ENCODE measurements around the gene FA2H.
"Not testable (repeated sequence)": the region's sequence is repeated elsewhere in the genome, so short reads cannot be mapped to it uniquely, and the experiment has no call there.

The FA2H gene

DNA sequence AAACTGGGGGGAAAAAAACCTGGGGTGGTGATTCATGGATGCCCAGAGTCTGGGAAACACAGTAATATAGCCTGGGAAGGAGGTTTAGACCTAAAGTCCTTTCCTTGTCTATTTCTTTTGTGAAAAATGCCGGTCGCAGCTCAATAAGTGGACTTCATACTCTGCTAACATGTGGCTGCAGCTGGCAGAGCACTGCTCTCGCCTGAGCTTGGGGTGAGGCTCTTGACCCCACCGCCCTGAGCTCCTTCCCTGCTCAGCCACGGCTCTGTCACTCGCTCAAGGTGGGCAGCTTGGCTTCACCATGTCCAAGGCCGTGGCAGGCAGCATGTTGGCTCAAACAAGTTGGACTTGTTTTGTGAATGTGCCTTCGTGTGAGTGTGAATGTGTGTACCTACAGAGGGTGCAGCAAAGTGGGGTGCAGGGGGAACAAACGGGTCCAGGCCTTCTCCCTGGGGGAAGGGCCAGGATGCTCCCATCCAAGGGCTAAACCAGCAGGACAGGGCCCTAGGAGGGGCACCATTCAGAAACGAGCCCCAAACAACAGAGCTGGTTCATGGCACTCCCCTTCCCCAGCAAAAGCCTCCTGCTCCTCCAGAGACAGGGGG is 4.9 kb downstream of the FA2H start:
- no peak for FAIRE-seq

DNA sequence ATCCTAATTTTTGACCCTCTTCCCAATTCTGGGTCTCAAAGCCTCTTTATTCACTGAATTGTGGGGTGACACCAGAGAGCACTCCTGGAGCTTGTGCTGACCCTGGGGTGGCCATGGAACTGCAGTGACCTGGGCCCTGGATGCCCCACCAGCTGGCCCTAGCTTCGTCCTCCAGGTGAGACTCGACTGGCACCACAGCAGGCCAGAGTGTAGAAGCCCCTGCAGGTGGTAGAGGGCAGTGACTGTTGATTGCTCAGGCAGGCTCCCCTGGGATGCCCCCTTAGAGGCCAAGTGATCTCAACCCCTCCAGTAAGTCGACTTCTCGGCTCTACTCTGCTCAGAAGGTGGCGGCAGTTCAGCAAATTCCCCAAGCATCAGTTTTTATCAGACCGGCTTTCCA is 6.4 kb downstream of the FA2H start:
- FAIRE-seq, result no peak

DNA sequence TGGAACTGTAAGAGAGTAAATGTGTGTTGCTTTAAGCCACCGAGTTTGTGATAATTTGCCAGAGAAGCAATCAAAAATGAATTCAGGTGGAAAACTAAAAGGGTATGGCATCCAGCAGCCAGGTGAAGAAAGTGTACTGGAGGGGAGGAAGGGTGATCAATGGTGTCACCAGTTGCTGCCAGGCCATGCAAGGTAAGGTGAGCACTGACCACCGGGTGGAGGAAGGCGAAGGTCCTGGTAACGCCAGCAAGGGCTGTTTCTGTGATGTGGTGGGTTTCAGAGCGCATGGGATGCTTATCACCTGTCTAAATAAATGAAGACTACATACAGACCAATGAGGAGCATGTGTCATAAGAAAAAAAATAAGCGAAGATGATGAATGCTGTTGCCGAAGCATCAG is 6.9 kb downstream of the FA2H start:
- no peak for FAIRE-seq

DNA sequence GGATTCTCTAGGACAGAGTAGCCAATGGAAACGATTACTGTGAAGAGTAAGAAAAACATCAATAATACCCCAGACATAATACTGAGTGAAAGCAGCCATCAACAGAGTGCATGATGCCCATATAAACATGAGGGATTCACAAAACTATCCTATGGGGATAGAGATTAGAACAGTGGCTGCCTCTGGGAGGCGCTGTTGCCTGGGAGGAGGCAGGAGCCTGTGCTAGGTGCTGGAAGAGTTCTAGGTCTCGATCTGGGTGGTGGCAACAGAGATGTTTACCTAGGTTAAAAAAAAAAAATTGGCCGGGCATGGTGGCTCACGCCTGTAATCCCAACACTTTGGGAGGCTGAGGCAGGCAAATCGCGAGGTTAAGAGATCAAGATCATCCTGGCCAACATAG is 7.9 kb downstream of the FA2H start:
- FAIRE-seq, result no peak

DNA sequence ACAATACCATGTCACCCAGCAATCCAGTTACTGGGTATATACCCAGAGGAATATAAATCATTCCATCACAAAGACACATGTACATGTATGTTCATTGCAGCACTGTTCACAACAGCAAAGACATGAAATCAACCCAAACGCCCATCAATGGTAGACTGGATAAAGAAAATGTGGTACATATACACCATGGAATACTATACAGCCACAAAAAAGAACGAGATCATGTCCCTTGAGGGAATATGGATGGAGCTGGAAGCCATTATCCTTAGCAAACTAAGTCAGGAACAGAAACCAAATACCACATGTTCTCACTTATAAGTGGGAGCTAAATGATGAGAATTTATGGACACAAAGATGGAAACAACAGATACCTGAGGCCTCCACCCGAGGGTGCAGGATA is 10.4 kb downstream of the FA2H start:
- not testable (repeated sequence) for FAIRE-seq

DNA sequence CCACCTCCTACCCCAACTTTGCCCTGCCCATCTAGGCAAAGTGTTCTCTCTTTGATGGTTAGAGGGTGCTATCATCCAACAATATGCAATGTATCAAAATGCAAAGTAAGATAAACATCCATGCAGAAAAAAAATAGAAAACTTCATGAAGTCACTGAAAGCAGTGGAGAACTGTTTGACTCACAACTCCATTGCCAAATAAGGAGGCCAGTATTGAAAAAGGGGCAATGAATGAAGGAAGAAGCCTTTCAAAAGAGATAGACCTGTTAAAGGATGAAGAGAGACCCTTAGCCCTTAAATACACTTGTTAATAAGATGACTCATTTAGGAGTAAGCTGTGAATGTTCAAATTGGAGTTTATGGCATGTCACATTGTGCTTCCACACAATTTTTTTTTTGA is 13.0 kb downstream of the FA2H start:
- FAIRE-seq, result no peak

DNA sequence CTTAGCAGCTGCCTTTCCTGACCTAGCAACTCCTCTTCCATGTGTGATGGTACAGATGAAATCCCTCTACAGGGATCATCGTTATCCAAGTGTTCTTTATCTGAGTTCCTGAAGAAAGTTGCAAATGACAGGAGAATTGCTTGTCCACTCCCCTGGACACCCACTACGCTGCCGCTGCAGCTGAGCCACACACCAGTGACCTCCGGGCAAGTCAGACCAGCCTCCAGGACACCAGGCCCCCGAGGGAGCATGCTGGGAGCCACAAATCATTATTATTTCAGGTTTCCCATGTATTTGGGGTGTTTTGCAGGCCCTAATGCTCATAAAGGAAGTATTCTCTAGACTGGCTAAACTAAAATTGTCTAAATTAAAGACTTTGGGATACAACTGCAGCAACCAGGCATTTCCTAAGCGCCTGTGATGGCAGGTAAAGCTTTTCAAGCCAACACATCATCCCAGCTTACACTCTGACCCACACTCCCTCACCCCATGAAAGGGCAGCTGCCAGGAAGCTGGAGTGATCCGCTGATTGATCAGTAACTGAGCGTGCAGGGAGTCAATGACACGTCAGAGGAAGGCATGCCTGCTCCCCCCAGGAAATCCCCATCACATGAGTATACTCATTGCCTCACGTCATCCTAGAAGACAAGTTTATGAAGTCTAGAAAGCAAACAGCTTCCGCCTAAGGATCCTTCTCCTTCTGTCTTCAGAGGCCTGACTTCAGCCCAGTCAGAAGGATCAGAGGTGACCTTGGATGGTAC is 14.4 kb downstream of the FA2H start:
- FAIRE-seq, result no peak

DNA sequence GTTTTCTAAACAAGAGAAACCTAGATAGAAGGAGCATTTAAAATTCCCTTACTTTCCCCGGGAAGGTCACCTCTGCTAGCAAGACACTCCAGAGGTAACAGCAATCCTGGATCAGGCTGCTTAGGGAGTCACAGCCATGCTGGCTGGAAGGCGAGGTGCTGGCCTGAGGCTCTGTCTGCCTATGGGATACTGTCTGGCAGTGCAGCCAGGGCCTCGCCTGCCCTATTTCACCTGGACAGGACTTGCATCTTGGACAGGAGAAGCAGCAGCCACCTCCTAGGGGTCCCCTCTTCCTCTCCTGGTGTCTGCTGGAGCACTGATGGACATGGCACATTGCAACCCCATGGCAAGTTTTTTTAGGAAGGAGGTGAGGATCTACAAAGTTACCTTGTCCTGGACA is 15.1 kb downstream of the FA2H start:
- FAIRE-seq, result no peak

DNA sequence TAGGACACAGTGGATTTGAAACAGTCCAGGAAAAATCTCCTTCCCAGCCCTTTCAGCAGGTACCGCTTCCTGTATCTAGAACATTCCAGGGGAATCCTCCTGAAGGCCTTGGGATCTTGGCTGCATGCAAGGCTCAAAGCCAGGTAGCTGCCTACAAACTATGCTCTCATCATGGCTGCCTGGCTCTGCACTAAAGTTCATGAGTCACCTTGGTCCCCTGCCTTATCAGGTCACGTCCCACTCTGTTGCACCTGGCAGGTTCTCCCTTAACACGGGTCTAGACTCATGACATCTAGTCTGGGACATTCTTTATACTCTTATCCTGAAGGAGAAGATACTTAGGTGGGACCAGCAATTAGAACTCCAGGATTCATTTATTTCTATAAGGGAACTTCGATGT is 15.8 kb downstream of the FA2H start:
- no peak for FAIRE-seq

DNA sequence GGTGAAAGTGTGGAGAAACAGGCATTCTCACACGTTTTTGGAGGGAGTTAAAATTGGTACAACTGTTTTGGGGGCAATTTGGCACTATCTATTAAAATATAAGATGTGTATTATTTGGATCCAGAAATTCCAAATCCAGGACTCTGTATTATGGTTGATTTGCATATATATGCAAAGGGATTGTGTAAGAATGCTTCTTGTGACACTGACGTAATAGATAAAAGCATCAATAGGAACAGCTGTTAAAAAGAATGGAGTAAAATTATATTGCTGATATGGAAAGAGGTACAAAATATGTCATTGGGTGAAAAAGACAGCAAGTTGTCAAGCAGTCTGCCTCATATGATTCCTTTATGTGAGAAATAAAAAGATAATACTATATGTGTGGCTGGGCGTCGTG is 17.3 kb downstream of the FA2H start:
- FAIRE-seq, result no peak

DNA sequence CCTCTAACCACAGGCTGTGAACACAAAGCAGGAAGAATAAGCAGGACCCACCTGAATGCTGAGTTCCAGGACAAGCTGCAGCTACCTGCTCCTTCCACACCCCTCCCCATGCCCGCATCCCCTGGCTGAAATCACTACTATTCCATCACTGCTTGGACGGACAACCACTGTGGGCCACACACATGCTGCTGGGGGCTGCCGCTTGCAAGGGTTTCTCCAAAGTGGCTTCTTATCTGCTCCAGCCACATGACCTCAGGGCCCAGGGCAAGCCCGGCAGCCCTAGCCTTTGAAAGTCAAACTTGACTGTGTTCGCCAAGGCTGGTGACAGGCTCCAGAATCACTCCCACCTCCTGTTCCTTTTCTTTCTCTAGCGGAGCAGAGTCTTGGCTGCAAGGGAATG is 18.4 kb downstream of the FA2H start:
- FAIRE-seq, result no peak

DNA sequence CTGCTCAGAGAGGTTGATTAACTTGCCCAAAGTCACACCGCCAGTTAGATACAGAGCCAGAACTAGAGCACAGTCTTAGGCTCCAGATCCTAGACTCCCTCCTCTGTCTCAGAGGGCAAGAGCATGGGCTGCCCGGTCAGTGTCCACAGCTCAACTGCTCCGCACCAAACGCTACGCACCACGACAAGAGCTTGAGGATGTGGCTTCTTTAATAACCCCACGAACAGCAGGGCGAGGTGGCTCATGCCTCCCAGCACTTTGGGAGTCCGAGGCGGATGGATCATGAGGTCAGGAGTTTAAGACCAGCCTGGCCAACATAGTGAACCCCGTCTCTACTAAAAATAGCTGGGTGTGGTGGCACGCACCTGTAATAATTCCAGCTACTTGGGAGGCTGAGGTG is 21.4 kb downstream of the FA2H start:
- FAIRE-seq, result no peak

DNA sequence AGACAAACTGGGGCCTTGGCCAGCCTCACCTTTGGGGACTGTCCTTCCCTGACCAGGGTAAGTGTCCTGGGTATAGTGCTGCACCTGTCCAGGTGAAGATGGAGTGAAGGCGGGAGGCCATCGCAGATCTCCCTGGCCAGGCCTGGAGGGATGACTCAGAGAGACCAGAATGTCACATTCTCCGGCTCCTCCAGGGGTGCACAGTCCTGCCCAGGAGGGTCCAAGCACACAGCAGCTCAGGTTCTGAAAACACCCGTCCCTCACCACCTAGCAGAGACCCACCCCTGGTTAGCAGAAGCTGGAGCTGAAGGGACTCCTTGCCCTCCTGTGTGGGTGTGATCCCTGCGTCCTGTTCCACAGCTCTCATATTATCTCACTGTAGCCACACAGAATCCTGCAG is 21.9 kb downstream of the FA2H start:
- no peak for FAIRE-seq

DNA sequence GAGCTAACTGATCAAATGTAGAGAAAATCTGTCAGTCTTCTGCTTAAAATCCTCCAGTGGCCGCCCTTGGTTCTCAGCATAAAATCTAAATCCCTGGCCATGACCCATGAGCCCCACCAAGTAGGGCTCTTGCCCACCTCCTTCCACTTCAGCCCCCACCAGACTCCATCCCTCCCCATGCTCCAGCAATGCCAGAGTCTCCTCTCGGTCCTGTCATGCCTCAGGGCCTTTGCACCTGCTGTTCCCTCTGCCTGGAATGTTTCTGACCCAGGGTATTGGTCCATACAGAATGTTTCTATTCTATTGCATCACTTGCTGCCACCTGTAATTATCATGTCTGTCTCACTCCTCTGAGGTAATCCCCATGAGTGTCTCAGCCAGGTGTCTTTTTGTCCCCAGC is 22.4 kb downstream of the FA2H start:
- no peak for FAIRE-seq

DNA sequence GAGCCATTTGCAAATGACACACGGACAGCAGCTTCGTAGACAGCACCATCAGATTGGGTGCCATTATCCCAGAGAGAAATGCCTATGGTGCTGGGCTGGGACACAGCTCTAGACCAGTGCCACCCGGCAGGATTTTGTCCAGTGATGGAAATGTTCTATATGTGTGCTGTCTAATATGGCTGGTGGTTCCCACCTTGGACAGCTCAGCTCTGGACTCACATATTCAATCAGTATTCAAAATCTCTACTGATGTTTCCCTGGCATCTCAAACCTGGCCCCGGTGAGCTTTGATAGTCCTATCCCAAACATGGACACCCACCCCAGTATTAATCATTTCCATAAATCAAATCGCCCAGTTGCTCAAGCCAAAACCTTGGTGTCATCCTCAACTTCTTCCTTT is 23.0 kb downstream of the FA2H start:
- no peak for FAIRE-seq

DNA sequence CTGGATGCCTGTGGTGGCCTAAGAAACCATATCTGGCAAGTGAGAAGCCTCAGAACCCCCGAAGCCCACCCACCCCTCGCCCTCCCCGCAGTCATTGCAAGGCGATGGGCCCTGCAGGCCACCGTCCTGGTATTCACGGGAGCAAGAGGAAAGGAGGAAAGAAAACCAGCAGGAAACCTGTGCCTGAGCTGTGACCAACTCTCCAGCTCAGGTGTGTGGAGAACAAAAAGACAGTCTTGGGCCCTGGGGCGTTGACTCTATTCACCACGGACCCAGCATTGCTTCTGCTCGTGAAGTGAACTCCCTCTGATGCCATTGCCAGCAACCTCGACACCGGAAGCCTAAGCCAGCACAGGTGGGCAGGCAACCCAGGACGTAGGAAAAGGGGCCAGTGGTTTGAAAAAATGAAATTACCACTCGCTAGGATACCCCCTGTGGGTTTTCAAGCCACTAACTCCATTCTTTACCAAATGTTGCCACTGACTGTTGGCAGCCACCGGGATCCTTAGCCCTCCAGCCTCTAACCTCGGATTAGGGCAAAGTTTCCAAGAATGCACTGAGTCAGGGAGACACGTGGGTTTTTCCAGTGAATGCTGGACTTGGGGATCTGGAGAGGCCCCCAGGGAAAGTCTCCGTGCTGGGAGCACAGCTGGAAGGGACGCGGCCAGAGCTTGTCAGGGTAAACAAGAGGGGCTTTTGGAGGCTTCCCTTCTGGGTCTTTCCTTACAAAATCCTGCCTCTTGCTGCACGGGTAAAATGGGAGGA is 25.1 kb downstream of the FA2H start:
- no peak for FAIRE-seq

DNA sequence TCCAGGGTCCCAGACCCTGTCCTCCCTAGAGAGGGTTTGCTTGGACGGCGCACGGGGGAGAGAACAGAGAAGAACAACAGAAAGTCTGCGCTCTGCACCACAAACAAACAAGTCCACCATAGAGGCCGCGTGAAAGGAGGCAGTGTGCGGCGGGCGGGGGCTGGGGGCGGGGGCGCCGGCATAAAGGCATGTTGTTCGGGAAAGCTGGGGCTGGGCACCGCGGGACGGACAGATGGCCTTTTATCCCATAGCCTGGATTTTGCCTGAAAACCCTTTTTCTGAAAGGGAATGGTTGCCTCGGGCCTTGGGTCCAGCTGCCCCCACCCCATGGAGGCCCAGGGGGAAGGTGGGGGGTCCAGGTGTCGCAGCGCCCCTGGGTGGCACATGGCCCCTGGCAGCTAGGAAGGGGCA is 26.0 kb downstream of the FA2H start:
- FAIRE-seq, result no peak

DNA sequence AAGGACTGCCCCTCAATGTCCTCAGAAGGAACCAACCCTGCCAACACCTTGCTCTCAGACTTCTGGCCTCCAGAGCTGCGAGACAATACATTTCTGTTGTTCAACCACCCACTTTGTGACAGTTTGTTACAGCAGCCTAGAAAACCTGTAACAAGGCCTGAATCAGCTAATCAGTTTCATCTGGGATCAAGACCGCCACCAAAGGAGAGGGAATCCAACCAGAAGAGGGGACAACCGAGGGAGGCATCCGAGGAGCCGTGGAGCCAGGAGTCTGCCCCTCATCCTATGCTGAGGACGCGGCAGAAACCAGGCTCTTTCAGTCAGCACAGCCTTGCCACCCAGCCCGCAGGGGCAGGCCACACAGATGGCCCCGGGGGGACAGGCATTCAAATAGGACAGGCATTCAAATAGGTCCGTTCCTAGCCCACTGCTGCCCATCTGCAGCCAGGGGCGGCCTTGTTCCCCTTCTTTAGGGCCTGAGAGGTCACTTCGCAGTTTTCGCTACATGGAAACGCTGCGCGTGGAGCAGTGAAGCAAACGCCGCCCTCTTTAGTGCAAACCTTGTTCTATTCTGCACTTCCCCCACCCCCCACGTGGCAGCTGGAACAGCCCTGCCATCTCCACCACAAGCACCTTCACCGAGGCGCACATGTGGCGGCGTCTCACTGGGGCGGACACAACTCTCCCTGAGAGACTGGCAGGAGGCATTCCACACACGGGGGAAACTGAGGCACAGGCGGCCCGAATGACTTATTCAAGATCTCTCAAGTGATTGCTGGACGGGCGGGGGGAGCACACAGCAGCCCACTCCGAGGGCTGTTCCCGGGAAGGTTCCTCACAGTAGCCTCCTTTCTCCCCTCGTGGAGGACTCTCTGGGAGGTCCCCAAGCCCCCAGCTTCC is 26.7 kb downstream of the FA2H start:
- FAIRE-seq, result no peak

DNA sequence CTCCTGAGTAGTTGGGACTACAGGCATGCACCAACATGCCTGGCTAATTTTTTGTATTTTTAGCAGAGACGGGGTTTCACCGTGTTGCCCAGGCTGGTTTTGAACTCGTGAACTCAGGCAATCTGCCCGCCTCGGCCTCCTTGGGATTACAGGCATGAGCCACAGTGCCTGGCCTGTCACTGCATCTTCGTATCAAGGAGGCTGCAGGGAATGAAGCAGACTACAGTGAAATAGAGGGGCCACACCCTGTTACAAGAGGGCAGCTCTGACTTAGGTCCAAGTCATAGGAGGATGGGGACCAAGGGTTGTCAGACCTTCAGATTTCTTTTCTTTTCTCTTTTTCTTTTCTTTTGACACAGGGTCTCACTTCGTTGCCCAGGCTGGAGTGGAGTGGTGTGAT is 28.7 kb downstream of the FA2H start:
- no peak for FAIRE-seq

DNA sequence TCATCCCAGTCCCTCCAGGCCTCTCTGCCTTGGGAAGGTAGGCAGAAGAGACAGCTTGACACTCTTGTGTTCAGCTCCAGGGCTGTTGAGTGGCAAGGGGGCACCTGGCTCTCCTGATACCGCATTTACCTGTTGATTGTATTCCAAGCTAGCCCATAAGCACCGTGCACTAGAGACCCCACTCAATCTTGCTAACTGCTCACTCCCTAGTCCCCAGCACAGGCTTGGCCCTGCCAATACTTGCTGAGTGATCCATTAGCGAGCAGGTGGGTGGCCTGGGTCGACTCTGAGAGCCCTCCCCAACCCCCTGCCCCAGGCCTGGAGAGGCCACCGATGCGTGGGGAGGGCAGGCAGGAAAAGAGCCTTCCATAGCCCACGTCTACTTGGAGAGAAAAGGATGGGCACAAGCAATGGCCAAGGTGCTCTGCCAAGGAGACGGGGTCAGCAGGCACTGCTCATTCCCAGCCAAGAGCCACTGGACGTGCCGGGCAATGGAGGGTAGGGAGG is 29.5 kb downstream of the FA2H start:
- FAIRE-seq, result no peak

DNA sequence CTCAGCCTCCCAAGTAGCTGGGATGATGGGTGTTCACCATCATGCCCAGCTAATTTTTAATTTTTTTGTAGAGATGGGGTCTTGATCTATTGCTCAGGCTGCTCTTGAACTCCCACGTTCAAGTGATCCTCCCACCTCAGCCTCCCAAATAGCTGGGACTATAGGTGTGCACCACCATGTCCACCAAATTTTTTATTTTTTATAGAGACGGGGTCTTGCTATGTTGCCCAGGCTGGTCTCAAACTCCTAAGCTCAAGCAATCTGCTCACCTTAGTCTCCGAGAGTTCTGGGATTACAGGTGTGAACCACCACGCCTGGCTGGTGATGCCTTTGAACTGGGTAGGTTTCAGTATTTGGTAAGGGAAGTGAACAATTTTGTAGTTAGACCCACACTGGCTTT is 30.1 kb downstream of the FA2H start:
- FAIRE-seq, result no peak

DNA sequence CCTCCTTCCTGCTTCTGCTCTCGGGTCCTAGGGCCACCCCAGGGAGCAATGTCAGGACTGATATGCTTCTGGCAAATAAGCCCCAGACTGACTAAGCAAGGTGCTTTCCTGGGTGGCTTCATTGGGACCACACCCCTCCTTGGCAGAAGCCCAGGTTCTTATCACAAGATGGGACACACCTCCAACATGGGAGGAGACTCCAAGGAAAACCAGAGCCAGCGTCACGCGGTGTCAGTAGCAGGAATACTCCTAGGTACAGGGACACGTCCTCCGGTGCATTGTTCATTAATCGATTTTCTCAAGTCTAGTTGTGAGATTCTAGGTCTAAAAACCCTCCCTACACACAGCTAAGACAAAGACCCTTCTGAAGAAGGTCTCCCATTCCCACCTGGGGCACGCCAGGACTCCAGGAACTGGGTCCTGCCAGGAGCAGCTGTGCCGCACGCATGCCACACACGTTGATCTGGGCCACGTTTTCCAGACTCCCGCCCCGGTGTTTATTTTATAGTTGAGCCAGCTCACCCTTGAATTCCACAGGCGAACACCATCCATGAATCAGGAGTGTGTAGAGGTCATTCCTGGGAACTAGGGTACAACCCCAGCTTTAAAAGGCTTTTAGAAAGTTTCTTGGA is 30.8 kb downstream of the FA2H start:
- FAIRE-seq, result no peak
